Gastrocnemius medialis (tissue), 4 donors: ENCODE data around the gene APBB1IP. TPM values are rescaled to one million over a fixed set of nuclear protein-coding genes. Genes with fewer than 3 reads are reported as not detected.

Experiments used
- ATAC-seq, 2 donors: fragments of 150-250 bp; one replicate each; pipeline ENCODE4 v1.9.1; 2016
- DNase-seq, 2 donors: peaks; one replicate each; pipeline ENCODE4 v3.0.0-alpha.2; 2019
- H3K27ac ChIP-seq, 4 donors: fragments of 200-600 bp; sonication (generic); 1 replicate in 1 of 4; 2 replicates in 3 of 4; pipeline ENCODE4 v1.5.1; 2016 to 2018; ENCODE audit warnings: mild to moderate bottlenecking in 2 of 4, moderate library complexity in 1 of 4
- H3K27me3 ChIP-seq, 3 donors: fragments of 200-600 bp; sonication (generic) in 2 of 3; 1 replicate in 1 of 3; 2 replicates in 2 of 3; pipeline versions ENCODE4 v1.5.1 to v1.6.0; 2016 to 2019; ENCODE audit warnings: mild to moderate bottlenecking in 1 of 3, moderate library complexity in 1 of 3
- H3K36me3 ChIP-seq, 2 donors: fragments of 200-600 bp; sonication (generic) in 1 of 2; one replicate each; pipeline ENCODE4 v1.5.1; 2017 to 2018
- H3K4me1 ChIP-seq, 2 donors: fragments of 200-600 bp; sonication (generic) in 1 of 2; one replicate each; pipeline ENCODE4 v1.5.1; 2016 to 2017; ENCODE audit warnings: mild to moderate bottlenecking in 2 of 2
- H3K4me3 ChIP-seq, 4 donors: fragments of 200-600 bp; sonication (generic) in 3 of 4; 1 replicate in 1 of 4; 2 replicates in 3 of 4; pipeline ENCODE4 v1.5.1; 2016 to 2019; ENCODE audit warnings: mild to moderate bottlenecking in 2 of 4
- H3K9me3 ChIP-seq, 3 donors: fragments of 200-600 bp; sonication (generic) in 2 of 3; 1 replicate in 1 of 3; 2 replicates in 2 of 3; pipeline ENCODE4 v1.5.1; 2016 to 2019
- POLR2A ChIP-seq, 2 donors: fragments of 450-650 bp; IDR thresholded peaks; one replicate each; pipeline ENCODE4 v1.6.1; 2017; ENCODE audit warnings: antibody characterized with exemption in 2 of 2, mild to moderate bottlenecking in 2 of 2, moderate library complexity in 2 of 2
- in situ Hi-C, 4 donors: fragments of 200-750 bp; cut with MboI; loops; one replicate each; pipeline versions ENCODE4 v1.15.0 to v1.8.0; 2017; ENCODE audit warnings: low sequenced_read_pairs in 4 of 4
- intact Hi-C: fragments of 100-400 bp; cut with DNase I; formaldehyde crosslinking; loops from one replicate; pipeline ENCODE4 v1.15.1; 2023; ENCODE audit warnings: low total_unique reads
- total RNA-seq, 4 donors: library from RNA; depleted of rRNA; stranded (reverse); fragments of >200 nt; gene quantifications; one replicate each; pipeline versions ENCODE4 v1.1.0 to v1.2.3, GENCODE V29; 2016
- TF ChIP-seq, protein P1 (sequence below), 5 experiments: fragments of 450-650 bp in 3 of 5; fragments of 200-600 bp in 2 of 5; sonication (generic) in 2 of 5; IDR thresholded peaks in 4 of 5; conservative IDR thresholded peaks in 1 of 5; 1 replicate in 4 of 5; 2 replicates in 1 of 5; pipeline ENCODE4 v1.5.1; 2016 to 2019; ENCODE audit warnings: antibody characterized with exemption in 5 of 5, mild to moderate bottlenecking in 3 of 5, moderate library complexity in 3 of 5

Gene APBB1IP
- total RNA-seq, 4 donors from 2014 or later = 0.83 to 2.0 (median 1.2) TPM

DNA sequence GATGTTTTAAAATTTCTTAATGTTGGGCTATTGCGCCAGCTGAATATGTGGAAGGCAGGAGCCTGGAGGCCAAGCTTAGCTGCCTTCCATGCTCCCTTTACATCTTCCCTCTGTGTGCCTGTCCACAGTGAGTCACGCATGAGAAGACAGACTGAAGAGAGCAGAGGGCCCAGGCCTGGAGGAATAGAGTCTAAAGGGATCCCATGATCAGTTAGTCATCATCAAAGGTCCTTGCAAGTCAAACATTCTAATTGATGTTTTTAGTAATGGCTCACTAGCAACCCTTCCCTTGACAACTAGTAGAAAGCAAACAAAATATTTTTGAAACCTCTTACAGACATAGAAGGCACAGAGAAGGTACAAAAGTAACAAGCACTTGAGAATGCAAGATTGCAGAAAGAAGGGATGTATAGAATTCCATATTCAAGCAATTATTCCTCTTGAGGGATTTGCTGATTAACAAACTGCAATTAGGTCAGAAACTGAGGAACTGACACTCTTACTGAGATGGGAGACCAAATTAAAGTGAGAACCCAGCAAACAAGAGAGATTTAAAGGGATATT is 30.7 kb upstream of the APBB1IP start:
- no peaks in the 10 kb centered on the region for H3K27me3 ChIP-seq
- H3K4me3 ChIP-seq = no peak overlapping the region
- no peak for ATAC-seq
- intact Hi-C loops = no loop called here
- H3K36me3 ChIP-seq = no peaks in the 10 kb centered on the region
- no peak for DNase-seq
- H3K4me1 ChIP-seq = no peaks in the 10 kb centered on the region
- no peaks in the 10 kb centered on the region for H3K9me3 ChIP-seq
- TF ChIP-seq POLR2A (IDR thresholded peaks at IDR 0.05) = no peak
- TF ChIP-seq, protein P1, sequence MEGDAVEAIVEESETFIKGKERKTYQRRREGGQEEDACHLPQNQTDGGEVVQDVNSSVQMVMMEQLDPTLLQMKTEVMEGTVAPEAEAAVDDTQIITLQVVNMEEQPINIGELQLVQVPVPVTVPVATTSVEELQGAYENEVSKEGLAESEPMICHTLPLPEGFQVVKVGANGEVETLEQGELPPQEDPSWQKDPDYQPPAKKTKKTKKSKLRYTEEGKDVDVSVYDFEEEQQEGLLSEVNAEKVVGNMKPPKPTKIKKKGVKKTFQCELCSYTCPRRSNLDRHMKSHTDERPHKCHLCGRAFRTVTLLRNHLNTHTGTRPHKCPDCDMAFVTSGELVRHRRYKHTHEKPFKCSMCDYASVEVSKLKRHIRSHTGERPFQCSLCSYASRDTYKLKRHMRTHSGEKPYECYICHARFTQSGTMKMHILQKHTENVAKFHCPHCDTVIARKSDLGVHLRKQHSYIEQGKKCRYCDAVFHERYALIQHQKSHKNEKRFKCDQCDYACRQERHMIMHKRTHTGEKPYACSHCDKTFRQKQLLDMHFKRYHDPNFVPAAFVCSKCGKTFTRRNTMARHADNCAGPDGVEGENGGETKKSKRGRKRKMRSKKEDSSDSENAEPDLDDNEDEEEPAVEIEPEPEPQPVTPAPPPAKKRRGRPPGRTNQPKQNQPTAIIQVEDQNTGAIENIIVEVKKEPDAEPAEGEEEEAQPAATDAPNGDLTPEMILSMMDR (IDR thresholded peaks at IDR 0.05 in 4 of 5, conservative IDR thresholded peaks at IDR 0.05 in 1 of 5) = no peak
- H3K27ac ChIP-seq = no peak overlapping the region
- in situ Hi-C loops = no loop called here

DNA sequence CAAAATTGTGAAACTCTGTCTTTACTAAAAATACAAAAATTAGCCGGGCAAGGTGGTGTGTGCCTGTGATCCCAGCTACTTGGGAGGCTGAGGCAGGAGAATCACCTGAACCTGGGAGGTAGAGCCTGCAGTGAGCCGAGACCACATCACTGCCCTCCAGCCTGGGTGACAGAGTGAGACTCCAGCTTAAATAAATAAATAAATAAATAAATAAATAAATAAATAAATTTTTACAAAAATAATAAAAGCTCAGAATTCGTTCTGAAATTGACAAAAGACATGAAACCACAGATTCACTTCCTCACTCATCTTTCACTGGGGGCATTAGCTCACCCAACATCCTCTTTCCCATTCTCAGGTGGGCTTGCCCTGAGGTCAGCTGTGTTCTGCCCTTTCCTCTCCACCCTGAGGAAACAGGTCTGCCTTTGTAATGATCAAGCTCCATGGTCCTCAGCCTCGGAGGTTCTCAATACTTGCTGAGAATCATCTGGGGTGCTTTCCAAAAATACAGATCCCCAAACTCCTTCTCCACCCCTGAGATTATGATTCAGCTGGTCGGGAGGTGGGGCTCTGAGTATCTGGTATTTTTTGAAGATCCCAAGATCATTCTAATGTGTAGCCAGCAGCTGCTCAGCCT is 29.2 kb upstream of the APBB1IP start:
- H3K4me1 ChIP-seq = no peaks in the 10 kb centered on the region
- no peak overlapping the region for H3K27ac ChIP-seq
- no peak for TF ChIP-seq POLR2A (IDR thresholded peaks at IDR 0.05)
- TF ChIP-seq, protein P1 (IDR thresholded peaks at IDR 0.05 in 4 of 5, conservative IDR thresholded peaks at IDR 0.05 in 1 of 5) = no peak
- DNase-seq (no peak), ATAC-seq (no peak)
- in situ Hi-C loops (no loop called here), intact Hi-C loops (no loop called here)
- no peak overlapping the region for H3K4me3 ChIP-seq
- H3K36me3 ChIP-seq = no peaks in the 10 kb centered on the region
- no peaks in the 10 kb centered on the region for H3K9me3 ChIP-seq
- no peaks in the 10 kb centered on the region for H3K27me3 ChIP-seq

DNA sequence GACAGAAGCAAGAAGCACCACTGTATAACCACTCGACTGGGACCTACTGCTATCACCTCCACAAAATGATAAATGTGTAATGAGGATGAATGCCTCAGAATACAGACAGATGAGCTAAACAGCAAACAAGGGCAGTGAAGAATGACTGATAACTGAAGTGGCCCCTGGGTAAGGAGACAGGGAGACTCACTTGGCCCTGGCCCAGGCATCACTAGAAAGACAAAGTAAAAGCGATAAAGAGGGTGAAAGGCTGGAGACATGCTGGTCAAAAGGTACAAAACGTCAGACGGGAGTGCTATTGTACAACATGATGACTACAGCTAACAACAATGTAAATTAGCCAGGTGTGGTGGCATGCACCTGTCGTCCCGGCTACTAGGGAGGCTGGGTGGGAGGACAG is 27.8 kb upstream of the APBB1IP start:
- Histone ChIP-seq H3K4me3 (no peak overlapping the region), H3K9me3 (no peaks in the 10 kb centered on the region), H3K36me3 (no peaks in the 10 kb centered on the region), H3K4me1 (no peaks in the 10 kb centered on the region), H3K27me3 (no peaks in the 10 kb centered on the region), H3K27ac (no peak overlapping the region)
- in situ Hi-C loops (no loop called here), intact Hi-C loops (no loop called here)
- TF ChIP-seq, protein P1 (IDR thresholded peaks at IDR 0.05 in 4 of 5, conservative IDR thresholded peaks at IDR 0.05 in 1 of 5) = no peak
- no peak for TF ChIP-seq POLR2A (IDR thresholded peaks at IDR 0.05)
- no peak for DNase-seq
- ATAC-seq = no peak

DNA sequence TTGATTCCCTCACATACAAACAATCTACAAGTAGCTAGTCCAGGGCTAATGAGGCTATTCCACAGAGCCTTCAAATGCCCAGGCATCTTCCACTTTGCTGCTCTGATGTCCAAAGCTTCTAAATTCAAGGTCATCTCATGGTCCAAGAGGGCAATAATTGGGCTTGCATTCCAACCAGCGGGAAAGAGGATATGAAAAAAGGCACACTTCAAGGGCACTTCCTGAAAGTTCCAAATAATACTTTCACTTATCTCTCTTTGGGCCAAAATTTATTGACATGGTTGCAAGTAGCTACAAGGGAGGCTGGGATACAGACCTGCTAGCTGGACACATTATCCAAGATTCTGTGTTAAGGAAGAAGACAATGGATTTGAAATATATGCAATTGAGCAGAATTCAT is 25.2 kb upstream of the APBB1IP start:
- DNase-seq (no peak), ATAC-seq (no peak)
- Histone ChIP-seq H3K27me3 (no peaks in the 10 kb centered on the region), H3K4me3 (no peak overlapping the region), H3K4me1 (no peaks in the 10 kb centered on the region), H3K36me3 (no peaks in the 10 kb centered on the region), H3K27ac (no peak overlapping the region), H3K9me3 (no peaks in the 10 kb centered on the region)
- TF ChIP-seq, protein P1 (IDR thresholded peaks at IDR 0.05 in 4 of 5, conservative IDR thresholded peaks at IDR 0.05 in 1 of 5) = no peak
- no peak for TF ChIP-seq POLR2A (IDR thresholded peaks at IDR 0.05)
- in situ Hi-C loops = no loop called here
- intact Hi-C loops = no loop called here

DNA sequence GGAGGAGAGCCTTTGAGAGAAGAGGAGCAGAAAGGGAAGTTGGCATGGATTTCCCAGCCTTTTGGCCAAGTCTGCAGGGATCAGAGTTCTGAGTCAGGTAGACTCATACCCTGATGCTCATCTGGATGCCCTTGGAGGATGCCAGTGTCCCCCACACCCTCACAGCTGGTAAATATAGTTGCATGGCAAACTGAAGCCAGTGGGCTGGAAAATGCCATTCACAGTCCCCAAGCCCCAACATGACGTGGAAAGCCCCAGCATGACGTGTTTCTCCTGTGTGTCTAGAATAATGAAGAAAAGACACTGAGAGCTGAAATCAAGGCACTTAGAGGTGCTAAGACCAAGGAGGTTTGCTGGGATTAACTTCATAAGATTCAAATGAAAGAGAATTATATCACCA is 24.8 kb upstream of the APBB1IP start:
- DNase-seq (no peak), ATAC-seq (no peak)
- H3K9me3 ChIP-seq = no peaks in the 10 kb centered on the region
- in situ Hi-C loops (no loop called here), intact Hi-C loops (no loop called here)
- TF ChIP-seq, protein P1 (IDR thresholded peaks at IDR 0.05 in 4 of 5, conservative IDR thresholded peaks at IDR 0.05 in 1 of 5) = no peak
- no peak for TF ChIP-seq POLR2A (IDR thresholded peaks at IDR 0.05)
- H3K4me1 ChIP-seq = no peaks in the 10 kb centered on the region
- H3K36me3 ChIP-seq = no peaks in the 10 kb centered on the region
- H3K4me3 ChIP-seq = no peak overlapping the region
- H3K27me3 ChIP-seq = no peaks in the 10 kb centered on the region
- no peak overlapping the region for H3K27ac ChIP-seq
